Measurements from ENCODE around the gene N4BP2L2. TPM values are rescaled to one million over a fixed set of nuclear protein-coding genes. Genes with fewer than 3 reads are reported as not detected.

The N4BP2L2 gene
- total RNA-seq (2014; rRNA removed; shearing (Covaris generic); ENCODE audit: low replicate concordance): 71.2 and 138 TPM in 2 replicates

DNA sequence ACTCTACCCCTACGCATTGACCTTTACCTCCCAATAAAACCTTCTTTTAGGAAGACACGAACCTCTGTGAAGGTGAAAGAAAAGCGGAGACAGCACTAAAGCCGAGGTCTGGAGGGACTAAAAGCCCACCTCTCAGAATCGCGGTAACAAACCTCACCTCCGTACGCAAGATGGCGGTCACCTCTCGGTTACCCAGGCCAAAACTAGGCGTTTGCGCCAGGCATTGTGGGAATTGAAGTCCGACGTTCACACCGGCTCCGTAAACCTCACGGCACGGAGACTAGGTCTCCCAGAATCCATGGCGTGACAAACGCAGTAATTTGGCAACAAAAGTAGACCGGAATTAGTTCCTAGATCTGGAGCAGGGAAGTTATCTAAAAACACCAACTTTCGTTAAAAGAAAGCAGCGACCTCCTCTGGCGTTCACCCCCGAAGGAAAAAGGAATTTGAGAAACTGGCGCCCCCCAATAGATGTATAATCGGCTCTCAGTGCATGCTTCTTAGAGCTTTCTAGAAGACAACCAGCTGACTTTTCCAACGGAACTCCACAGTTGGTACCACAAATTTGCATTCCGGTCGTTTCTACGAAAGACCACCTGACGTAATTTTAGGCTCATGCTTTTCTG lies at the start of gene N4BP2L2:
TSS of gene N4BP2L2 (minus strand) at position 175 of the 626 bp plus-strand sequence. CDS start 1,768 bp downstream, outside the sequence.
- no peaks in the 10 kb centered on the region; the same call in 1 of the 2 replicates for H3K9me2 ChIP-seq (replicated peaks; ENCODE audit: insufficient read depth, low read length)
- peak within 1 kb of the TSS; percentile 92 for H3K4me3 ChIP-seq (ENCODE audit: low read length)
- H3K4me1 ChIP-seq (ENCODE audit: low read length): peaks cover 27% of the 10 kb centered on the region
- peak within 1 kb of the TSS; percentile 94 for H3K4me2 ChIP-seq (ENCODE audit: low read depth, low read length, poor library complexity, severe bottlenecking)
- H3K79me2 ChIP-seq (ENCODE audit: low read length): peaks cover 47% of the 10 kb centered on the region
- peak within 1 kb of the TSS; percentile 94 for H3K9ac ChIP-seq (ENCODE audit: low read length)
- H3K36me3 ChIP-seq (ENCODE audit: insufficient read depth, low read length): peaks cover 28% of the 10 kb centered on the region
- no peaks in the 10 kb centered on the region for H3K27me3 ChIP-seq (ENCODE audit: low read length)
- H3K9me3 ChIP-seq (ENCODE audit: low read length): no peaks in the 10 kb centered on the region
- H4K20me1 ChIP-seq (ENCODE audit: insufficient read depth, low read depth, low read length): no peaks in the 10 kb centered on the region
- peak; percentile 98 for DNase-seq
- H3K27ac ChIP-seq (ENCODE audit: low read length): peak within 1 kb of the TSS; percentile 72
- peak within 1 kb of the TSS; percentile 89 for H2AFZ ChIP-seq (ENCODE audit: low read length)

DNA sequence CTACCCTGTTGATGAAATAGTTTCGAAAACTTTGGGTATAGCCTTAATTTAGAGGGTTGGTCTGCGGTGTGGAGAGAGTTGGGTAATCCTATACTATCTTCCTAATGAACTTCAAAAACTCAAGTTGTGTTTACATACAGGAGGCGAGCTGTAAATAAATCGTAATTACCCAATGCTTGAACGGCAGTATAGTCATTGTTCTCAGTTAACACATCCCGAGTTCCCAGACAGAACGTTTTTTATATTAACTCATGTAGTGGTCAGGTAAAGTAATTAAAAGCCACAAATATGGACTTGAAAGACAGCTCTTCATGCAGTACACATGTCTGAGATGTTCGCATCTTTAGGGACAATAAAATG lies 49.2 kb upstream of the N4BP2L2 start:
- H4K20me1 ChIP-seq (ENCODE audit: insufficient read depth, low read depth, low read length): peaks cover 18% of the 10 kb centered on the region
- no peaks in the 10 kb centered on the region for H3K27me3 ChIP-seq (ENCODE audit: low read length)
- peak overlapping the region; percentile 64 for H3K27ac ChIP-seq (ENCODE audit: low read length)
- H3K4me3 ChIP-seq (ENCODE audit: low read length): peak overlapping the region; percentile 90
- peak overlapping the region; percentile 81 for H3K9ac ChIP-seq (ENCODE audit: low read length)
- H3K9me2 ChIP-seq (replicated peaks; ENCODE audit: insufficient read depth, low read length): no peaks in the 10 kb centered on the region
- peak; percentile 44 for DNase-seq
- no peak overlapping the region for H2AFZ ChIP-seq (ENCODE audit: low read length)
- peak overlapping the region; percentile 84 for H3K4me2 ChIP-seq (ENCODE audit: low read depth, low read length, poor library complexity, severe bottlenecking)
- H3K36me3 ChIP-seq (ENCODE audit: insufficient read depth, low read length): no peaks in the 10 kb centered on the region
- peaks cover 56% of the 10 kb centered on the region for H3K79me2 ChIP-seq (ENCODE audit: low read length)
- no peaks in the 10 kb centered on the region for H3K9me3 ChIP-seq (ENCODE audit: low read length)
- H3K4me1 ChIP-seq (ENCODE audit: low read length): peaks cover 37% of the 10 kb centered on the region

DNA sequence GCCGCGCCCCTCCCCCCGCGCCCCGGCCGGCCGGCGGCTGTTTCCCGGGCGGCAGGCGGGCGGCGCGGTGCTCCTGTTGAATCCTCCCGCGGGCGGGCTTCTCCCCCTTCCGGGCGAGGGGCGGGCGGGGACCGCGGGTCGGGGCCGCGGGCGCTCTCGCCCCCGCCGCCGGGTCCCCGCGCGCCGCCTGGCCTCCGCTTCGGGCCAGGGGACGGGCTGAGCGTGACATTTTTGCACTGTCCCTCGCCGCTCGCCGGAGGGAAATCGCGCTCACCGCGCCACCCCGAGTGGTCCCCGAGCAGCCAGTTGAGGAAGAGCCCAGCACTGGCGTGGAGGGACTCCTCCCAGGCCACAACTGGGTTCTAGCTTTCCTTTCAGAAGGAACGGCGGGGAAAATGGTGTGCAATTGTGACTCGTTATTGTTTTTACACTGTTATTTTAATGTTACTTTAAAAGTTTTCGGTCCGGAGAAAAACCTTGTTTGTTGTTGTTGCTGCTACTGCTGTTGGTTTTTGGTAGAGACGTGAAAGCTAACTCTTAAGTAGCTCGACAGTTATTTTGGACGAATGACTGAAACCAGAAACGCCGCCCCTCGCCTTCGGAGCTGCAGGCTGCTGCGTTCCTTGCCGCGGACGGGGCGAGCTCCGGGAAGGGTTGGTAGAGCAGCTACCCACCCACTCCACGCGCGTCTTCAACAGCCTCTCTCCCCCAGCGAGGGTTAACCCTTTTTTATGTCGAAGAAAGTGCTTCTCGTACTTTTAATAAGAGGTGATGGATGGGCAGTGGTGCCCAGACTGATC lies 48.6 kb upstream of the N4BP2L2 start:
- peak overlapping the region; percentile 64 for H3K27ac ChIP-seq (ENCODE audit: low read length)
- peak overlapping the region; percentile 90 for H3K4me3 ChIP-seq (ENCODE audit: low read length)
- peaks cover 50% of the 10 kb centered on the region for H3K79me2 ChIP-seq (ENCODE audit: low read length)
- peak overlapping the region; percentile 84 for H3K4me2 ChIP-seq (ENCODE audit: low read depth, low read length, poor library complexity, severe bottlenecking)
- H3K27me3 ChIP-seq (ENCODE audit: low read length): no peaks in the 10 kb centered on the region
- peaks cover 37% of the 10 kb centered on the region for H3K4me1 ChIP-seq (ENCODE audit: low read length)
- peak; percentile 86 for DNase-seq
- no peak overlapping the region for H2AFZ ChIP-seq (ENCODE audit: low read length)
- no peaks in the 10 kb centered on the region for H3K36me3 ChIP-seq (ENCODE audit: insufficient read depth, low read length)
- no peaks in the 10 kb centered on the region for H3K9me2 ChIP-seq (replicated peaks; ENCODE audit: insufficient read depth, low read length)
- H3K9me3 ChIP-seq (ENCODE audit: low read length): no peaks in the 10 kb centered on the region
- H3K9ac ChIP-seq (ENCODE audit: low read length): peak overlapping the region; percentile 81
- H4K20me1 ChIP-seq (ENCODE audit: insufficient read depth, low read depth, low read length): peaks cover 18% of the 10 kb centered on the region

DNA sequence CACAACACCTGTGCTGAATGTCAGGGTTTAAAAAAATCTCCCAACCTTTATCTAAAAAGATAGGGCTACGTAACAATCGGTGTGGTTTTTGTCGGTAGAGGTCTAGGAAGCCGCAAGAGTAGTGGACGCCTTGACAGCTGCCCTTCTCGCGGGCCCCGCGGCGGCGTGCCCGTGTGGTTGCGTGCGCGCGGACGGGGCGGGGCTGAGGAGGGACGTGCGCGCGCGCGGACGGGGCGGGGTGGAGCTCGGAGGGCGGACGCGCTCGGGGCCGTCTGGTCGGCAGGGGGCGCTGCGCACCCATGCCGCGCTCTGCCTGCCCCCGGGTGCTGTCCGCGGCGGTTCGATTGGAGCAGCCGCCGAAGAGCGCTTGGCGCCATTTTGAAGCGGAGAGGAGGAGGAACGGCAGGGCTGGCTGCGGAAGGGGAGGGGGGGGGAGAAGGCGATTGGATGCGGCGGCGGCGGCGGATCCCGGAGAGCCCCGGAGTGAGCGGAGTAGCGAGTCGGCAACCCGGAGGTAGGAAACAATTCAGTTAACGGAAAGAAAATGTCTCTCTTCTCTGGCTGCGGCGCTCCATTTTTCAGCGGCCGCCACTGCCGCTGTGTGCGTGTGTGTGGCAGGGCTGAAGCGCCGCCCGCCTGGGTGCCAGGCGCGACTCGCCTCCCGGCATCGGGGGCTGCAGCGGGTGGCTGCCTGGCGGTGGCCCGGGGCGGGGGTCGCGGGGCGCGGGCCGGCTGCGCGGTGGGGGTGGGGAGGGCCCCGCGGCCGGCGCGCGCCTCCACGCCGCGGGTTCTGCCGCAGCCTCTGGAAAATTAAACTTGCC lies 47.7 kb upstream of the N4BP2L2 start, which contains the start of gene PDS5B:
TSS of gene PDS5B (plus strand) at position 373 of the 821 bp plus-strand sequence. CDS start 62,321 bp downstream, outside the sequence.
- Histone ChIP-seq H3K9me3 (ENCODE audit: low read length) (no peaks in the 10 kb centered on the region), H3K36me3 (ENCODE audit: insufficient read depth, low read length) (no peaks in the 10 kb centered on the region), H3K79me2 (ENCODE audit: low read length) (peaks cover 41% of the 10 kb centered on the region), H3K4me1 (ENCODE audit: low read length) (peaks cover 37% of the 10 kb centered on the region), H3K4me3 (ENCODE audit: low read length) (peak within 1 kb of the TSS; percentile 90), H3K4me2 (ENCODE audit: low read depth, low read length, poor library complexity, severe bottlenecking) (peak within 1 kb of the TSS; percentile 97), H4K20me1 (ENCODE audit: insufficient read depth, low read depth, low read length) (peaks cover 18% of the 10 kb centered on the region), H3K27ac (ENCODE audit: low read length) (peak within 1 kb of the TSS; percentile 66), H3K9me2 (replicated peaks; ENCODE audit: insufficient read depth, low read length) (no peaks in the 10 kb centered on the region), H2AFZ (ENCODE audit: low read length) (peak within 1 kb of the TSS; percentile 100), H3K9ac (ENCODE audit: low read length) (peak within 1 kb of the TSS; percentile 86), H3K27me3 (ENCODE audit: low read length) (no peaks in the 10 kb centered on the region)
- peak; percentile 98 for DNase-seq

DNA sequence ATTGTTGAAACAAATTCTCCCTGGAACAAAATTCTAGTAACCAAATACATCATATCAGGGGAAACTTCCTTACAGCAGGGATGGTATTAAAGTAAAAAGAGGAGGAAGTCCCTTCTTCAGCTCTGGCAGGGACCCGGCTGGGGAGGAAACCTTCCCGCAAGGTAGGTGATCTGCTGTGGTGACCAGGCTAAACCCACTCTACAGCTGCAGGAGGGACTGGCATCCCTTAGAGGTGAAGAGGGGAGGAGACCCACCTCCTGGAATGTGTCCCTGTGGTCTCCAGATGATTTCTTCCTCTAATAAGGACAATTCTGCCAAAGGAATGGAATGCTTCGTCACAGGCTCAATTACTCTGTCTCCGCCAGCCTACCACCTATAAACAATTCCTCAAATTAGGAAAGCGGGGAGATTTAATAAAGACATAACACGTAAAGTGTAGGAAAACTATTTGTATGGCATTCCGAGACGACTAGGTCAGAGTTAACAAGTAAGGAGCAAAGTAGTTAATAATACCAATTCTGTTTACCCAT lies 47.0 kb upstream of the N4BP2L2 start:
- DNase-seq: peak; percentile 48
- Histone ChIP-seq H3K4me2 (ENCODE audit: low read depth, low read length, poor library complexity, severe bottlenecking) (peak overlapping the region; percentile 97), H3K27me3 (ENCODE audit: low read length) (no peaks in the 10 kb centered on the region), H3K4me3 (ENCODE audit: low read length) (peak overlapping the region; percentile 71), H3K36me3 (ENCODE audit: insufficient read depth, low read length) (no peaks in the 10 kb centered on the region), H2AFZ (ENCODE audit: low read length) (peak overlapping the region; percentile 100), H4K20me1 (ENCODE audit: insufficient read depth, low read depth, low read length) (peaks cover 18% of the 10 kb centered on the region), H3K27ac (ENCODE audit: low read length) (no peak overlapping the region), H3K79me2 (ENCODE audit: low read length) (peaks cover 35% of the 10 kb centered on the region), H3K9ac (ENCODE audit: low read length) (peak overlapping the region; percentile 69), H3K9me3 (ENCODE audit: low read length) (no peaks in the 10 kb centered on the region), H3K4me1 (ENCODE audit: low read length) (peaks cover 37% of the 10 kb centered on the region), H3K9me2 (replicated peaks; ENCODE audit: insufficient read depth, low read length) (no peaks in the 10 kb centered on the region)

DNA sequence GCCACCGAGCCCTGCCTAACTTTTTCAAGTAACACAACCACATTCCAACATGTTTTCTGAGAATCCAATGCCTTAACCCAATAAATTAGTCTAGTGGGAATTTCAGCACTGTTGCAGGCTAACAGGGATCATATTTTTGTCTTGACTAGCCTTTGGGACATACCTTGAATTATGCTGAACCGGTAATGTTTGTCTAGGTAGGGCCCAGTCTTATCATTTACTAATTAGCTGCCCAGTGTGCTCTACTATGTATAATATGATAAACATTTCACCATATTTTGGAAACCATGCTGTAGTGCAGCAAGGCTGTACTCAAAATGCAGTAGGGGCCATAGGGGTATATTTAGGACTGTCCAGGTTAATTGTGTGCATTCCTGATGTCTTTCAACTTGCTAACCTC lies 44.4 kb upstream of the N4BP2L2 start:
- Histone ChIP-seq H3K36me3 (ENCODE audit: insufficient read depth, low read length) (no peaks in the 10 kb centered on the region), H3K27me3 (ENCODE audit: low read length) (no peaks in the 10 kb centered on the region), H3K9me3 (ENCODE audit: low read length) (no peaks in the 10 kb centered on the region; the same call in 1 of the 2 replicates), H3K79me2 (ENCODE audit: low read length) (peaks cover 9% of the 10 kb centered on the region), H4K20me1 (ENCODE audit: insufficient read depth, low read depth, low read length) (peaks cover 5% of the 10 kb centered on the region; the same call in 1 of the 2 replicates), H3K4me1 (ENCODE audit: low read length) (peaks cover 13% of the 10 kb centered on the region), H3K4me3 (ENCODE audit: low read length) (no peak overlapping the region), H3K27ac (ENCODE audit: low read length) (no peak overlapping the region), H3K9ac (ENCODE audit: low read length) (no peak overlapping the region), H3K4me2 (ENCODE audit: low read depth, low read length, poor library complexity, severe bottlenecking) (no peak overlapping the region), H3K9me2 (replicated peaks; ENCODE audit: insufficient read depth, low read length) (no peaks in the 10 kb centered on the region), H2AFZ (ENCODE audit: low read length) (no peak overlapping the region)
- no peak for DNase-seq

DNA sequence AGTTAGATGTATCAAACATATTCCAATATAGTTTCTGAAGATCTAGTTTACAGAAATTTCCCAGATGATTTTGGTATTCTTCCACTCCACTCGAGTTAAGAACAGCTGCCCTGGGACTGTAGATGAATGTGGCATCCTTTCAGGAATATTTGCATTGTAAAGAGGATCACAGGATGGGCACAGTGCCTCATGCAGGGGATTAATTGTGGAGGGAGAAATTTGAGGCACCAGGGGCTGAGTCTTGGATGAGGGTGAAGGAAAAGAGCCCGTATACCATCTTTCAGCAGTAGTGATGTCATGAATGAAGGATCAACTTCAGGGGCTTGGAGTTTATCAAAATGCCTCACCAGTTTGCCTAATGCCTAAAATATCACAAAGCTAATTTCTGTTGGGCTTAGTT lies 43.7 kb upstream of the N4BP2L2 start:
- no peak overlapping the region for H3K4me2 ChIP-seq (ENCODE audit: low read depth, low read length, poor library complexity, severe bottlenecking)
- H2AFZ ChIP-seq (ENCODE audit: low read length): no peak overlapping the region
- H3K27me3 ChIP-seq (ENCODE audit: low read length): no peaks in the 10 kb centered on the region
- no peak overlapping the region for H3K4me3 ChIP-seq (ENCODE audit: low read length)
- H3K27ac ChIP-seq (ENCODE audit: low read length): no peak overlapping the region
- H3K36me3 ChIP-seq (ENCODE audit: insufficient read depth, low read length): no peaks in the 10 kb centered on the region
- H3K9ac ChIP-seq (ENCODE audit: low read length): no peak overlapping the region
- DNase-seq: no peak
- peaks cover 2% of the 10 kb centered on the region for H3K79me2 ChIP-seq (ENCODE audit: low read length)
- H3K4me1 ChIP-seq (ENCODE audit: low read length): peaks cover 9% of the 10 kb centered on the region
- H4K20me1 ChIP-seq (ENCODE audit: insufficient read depth, low read depth, low read length): no peaks in the 10 kb centered on the region
- H3K9me3 ChIP-seq (ENCODE audit: low read length): peaks cover 6% of the 10 kb centered on the region
- H3K9me2 ChIP-seq (replicated peaks; ENCODE audit: insufficient read depth, low read length): no peaks in the 10 kb centered on the region

All from Karpas-422 (cell line).